DND-41 (cell line): Measurements from ENCODE around the gene CCL3.
"Not testable (repeated sequence)": the region's sequence is repeated elsewhere in the genome, so short reads cannot be mapped to it uniquely, and the experiment has no call there.

Experiments
- ATAC-seq: fragments of 200-7000 bp; cut with Tn5 transposase; 3 replicates; pipeline ENCODE4 v1.9.1; 2021; ENCODE audit warnings: low read depth; ENCODE audit not compliant: insufficient read depth
- DNase-seq: peaks from one replicate; pipeline ENCODE4 v3.0.0-alpha.2; 2020
- H2AFZ ChIP-seq: 2 replicates; pipeline ENCODE4 v1.6.0; 2012; ENCODE audit warnings: low read depth, low read length
- H3K27ac ChIP-seq: 2 replicates; pipeline ENCODE4 v1.5.1; 2012; ENCODE audit warnings: low read length, inconsistent platforms
- H3K27me3 ChIP-seq: fragments of 200-600 bp; sonication (generic); 2 replicates; pipeline ENCODE4 v1.6.0; 2012; ENCODE audit warnings: low read length, mild to moderate bottlenecking, inconsistent platforms; ENCODE audit not compliant: insufficient read depth, poor library complexity
- H3K36me3 ChIP-seq: 2 replicates; pipeline ENCODE4 v1.5.1; 2012; ENCODE audit warnings: low read length, inconsistent platforms; ENCODE audit not compliant: insufficient read depth
- H3K4me1 ChIP-seq: 2 replicates; pipeline ENCODE4 v1.5.1; 2012; ENCODE audit warnings: mild to moderate bottlenecking, low read length; ENCODE audit not compliant: insufficient read depth
- H3K4me2 ChIP-seq: 2 replicates; pipeline ENCODE4 v1.6.0; 2012; ENCODE audit warnings: mild to moderate bottlenecking, moderate library complexity, low read length, inconsistent platforms; ENCODE audit not compliant: insufficient read depth
- H3K4me3 ChIP-seq, 2 experiments: fragments of 200-600 bp in 1 of 2; shearing (Covaris generic) in 1 of 2; 2 replicates each; pipeline ENCODE4 v1.5.1; 2012 to 2016; ENCODE audit warnings: inconsistent platforms in 2 of 2, low read length in 2 of 2, mild to moderate bottlenecking in 2 of 2, low read depth in 1 of 2, moderate library complexity in 1 of 2
- H3K79me2 ChIP-seq: 2 replicates; pipeline ENCODE4 v1.6.0; 2012; ENCODE audit warnings: low read length, inconsistent platforms; ENCODE audit not compliant: insufficient read depth
- H3K9ac ChIP-seq: 2 replicates; pipeline ENCODE4 v1.6.0; 2012; ENCODE audit warnings: low read depth, mild to moderate bottlenecking, inconsistent platforms, low read length, moderate library complexity
- H3K9me3 ChIP-seq: 2 replicates; pipeline ENCODE4 v1.5.1; 2012; ENCODE audit warnings: low read length, moderate library complexity, mild to moderate bottlenecking, inconsistent platforms; ENCODE audit not compliant: insufficient read depth, severe bottlenecking
- H4K20me1 ChIP-seq: 2 replicates; pipeline ENCODE4 v1.6.0; 2012; ENCODE audit warnings: low read length; ENCODE audit not compliant: insufficient read depth
- EZH2 ChIP-seq: IDR thresholded peaks from 3 replicates; pipeline ENCODE4 v1.6.1; 2012; ENCODE audit warnings: borderline replicate concordance, low read depth, mild to moderate bottlenecking, moderate library complexity, low read length, inconsistent platforms; ENCODE audit not compliant: severe bottlenecking
- TF ChIP-seq, protein P1 (sequence below): IDR thresholded peaks from 2 replicates; pipeline ENCODE4 v1.5.1; 2012; ENCODE audit warnings: borderline replicate concordance, low read length, moderate library complexity, mild to moderate bottlenecking; ENCODE audit not compliant: poor library complexity, severe bottlenecking; ENCODE audit errors: extremely low read depth

CCL3 gene

DNA sequence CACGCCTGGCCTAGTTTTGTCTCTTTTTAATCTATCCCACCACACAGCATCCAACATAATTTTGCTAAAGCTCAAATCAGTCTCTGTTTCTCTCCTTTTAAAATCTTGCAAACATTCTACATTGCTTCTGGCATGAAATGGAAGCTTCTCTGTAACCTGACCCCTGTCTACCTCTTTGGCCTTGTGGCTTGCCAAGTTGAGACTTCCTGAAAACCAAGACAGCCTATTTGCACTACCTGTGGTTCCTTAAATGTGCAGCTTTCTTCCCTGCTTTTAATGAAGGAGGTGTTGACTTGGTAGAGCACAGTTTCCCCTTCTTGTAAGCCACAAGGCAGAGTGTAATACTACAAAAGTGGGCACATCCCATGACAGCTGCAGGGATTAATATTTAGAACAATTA is 6.0 kb upstream of the CCL3 start:
- no peak overlapping the region for H3K27ac ChIP-seq
- TF ChIP-seq EZH2: no peak
- TF ChIP-seq, protein P1, sequence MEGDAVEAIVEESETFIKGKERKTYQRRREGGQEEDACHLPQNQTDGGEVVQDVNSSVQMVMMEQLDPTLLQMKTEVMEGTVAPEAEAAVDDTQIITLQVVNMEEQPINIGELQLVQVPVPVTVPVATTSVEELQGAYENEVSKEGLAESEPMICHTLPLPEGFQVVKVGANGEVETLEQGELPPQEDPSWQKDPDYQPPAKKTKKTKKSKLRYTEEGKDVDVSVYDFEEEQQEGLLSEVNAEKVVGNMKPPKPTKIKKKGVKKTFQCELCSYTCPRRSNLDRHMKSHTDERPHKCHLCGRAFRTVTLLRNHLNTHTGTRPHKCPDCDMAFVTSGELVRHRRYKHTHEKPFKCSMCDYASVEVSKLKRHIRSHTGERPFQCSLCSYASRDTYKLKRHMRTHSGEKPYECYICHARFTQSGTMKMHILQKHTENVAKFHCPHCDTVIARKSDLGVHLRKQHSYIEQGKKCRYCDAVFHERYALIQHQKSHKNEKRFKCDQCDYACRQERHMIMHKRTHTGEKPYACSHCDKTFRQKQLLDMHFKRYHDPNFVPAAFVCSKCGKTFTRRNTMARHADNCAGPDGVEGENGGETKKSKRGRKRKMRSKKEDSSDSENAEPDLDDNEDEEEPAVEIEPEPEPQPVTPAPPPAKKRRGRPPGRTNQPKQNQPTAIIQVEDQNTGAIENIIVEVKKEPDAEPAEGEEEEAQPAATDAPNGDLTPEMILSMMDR: no peak
- DNase-seq (no peak), ATAC-seq (no peak)
- H3K9me3 ChIP-seq: no peaks in the 10 kb centered on the region
- H3K9ac ChIP-seq: no peak overlapping the region
- H3K79me2 ChIP-seq: no peaks in the 10 kb centered on the region
- no peaks in the 10 kb centered on the region for H3K27me3 ChIP-seq
- no peaks in the 10 kb centered on the region for H3K4me1 ChIP-seq
- no peak overlapping the region for H2AFZ ChIP-seq
- H3K36me3 ChIP-seq: no peaks in the 10 kb centered on the region
- no peak overlapping the region for H3K4me2 ChIP-seq
- H4K20me1 ChIP-seq: no peaks in the 10 kb centered on the region
- H3K4me3 ChIP-seq: no peak overlapping the region

DNA sequence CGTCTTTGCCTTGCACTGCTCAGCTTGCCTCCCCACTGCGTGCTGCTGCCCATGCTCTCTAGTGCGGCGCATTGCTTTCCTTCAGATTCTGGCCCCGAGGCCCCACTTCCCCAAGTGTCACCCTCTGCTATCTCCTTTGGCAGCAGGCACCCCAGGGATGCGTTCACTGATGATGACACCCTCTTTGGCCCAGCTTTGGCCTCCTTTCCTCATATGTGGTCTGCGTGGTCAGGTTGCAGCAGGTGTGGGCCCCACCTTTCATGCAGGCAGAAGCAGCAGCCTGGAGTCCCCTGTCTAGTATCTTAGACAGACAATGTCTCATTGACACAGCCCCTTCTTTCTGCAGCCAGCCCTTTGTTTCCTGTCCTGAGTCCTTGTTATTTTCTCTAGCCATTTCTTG is 4.8 kb upstream of the CCL3 start:
- Histone ChIP-seq H3K27ac (no peak overlapping the region), H3K27me3 (peaks cover 1% of the 10 kb centered on the region), H2AFZ (no peak overlapping the region), H3K4me3 (no peak overlapping the region), H3K79me2 (no peaks in the 10 kb centered on the region), H3K4me1 (no peaks in the 10 kb centered on the region), H3K36me3 (no peaks in the 10 kb centered on the region), H3K4me2 (no peak overlapping the region), H3K9me3 (no peaks in the 10 kb centered on the region), H3K9ac (no peak overlapping the region), H4K20me1 (no peaks in the 10 kb centered on the region)
- ATAC-seq (peak; percentile 48; the same call in 1 of the 3 replicates), DNase-seq (no peak)
- TF ChIP-seq, protein P1: no peak

DNA sequence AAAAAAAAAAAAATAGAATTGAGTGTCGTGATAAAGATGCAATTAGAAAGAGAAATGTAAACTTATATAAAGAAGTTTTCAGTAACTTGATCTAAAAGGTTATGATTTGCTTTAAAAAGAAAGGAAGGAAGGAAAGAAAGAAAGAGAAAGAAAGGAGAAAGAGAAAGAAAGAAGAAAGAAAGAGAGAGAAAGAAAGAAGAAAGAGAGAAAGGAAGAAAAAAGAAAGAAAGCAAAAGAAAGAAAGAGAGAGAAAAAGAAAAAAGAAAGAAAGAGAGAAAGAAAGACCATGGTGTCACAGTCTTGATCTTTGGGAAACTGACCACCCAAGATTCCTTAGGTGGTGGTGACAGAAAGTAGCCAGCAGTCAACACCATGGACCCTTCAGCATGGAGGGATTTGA is 4.3 kb upstream of the CCL3 start:
- no peak for ATAC-seq

DNA sequence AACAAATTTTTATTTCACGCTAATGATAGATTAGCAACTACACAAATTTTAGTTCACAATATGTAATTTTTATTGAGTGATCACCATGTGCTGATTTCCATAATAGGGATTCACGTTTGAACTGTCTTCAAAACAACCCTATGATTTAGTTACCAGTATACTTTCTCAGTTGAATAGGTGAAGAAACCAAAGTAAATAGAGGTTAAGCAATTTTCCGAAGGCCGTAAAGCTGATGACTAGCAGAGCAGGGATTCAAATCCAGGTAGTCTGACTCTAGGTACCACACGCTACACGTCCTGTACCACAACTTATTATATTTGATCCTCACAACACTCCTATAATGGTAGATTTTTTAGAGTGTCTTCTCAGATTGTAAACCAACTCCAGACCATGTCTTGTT is 2.8 kb upstream of the CCL3 start:
- not testable (repeated sequence) for DNase-seq, H4K20me1 ChIP-seq, H3K9me3 ChIP-seq, H3K4me1 ChIP-seq, H3K4me2 ChIP-seq, H3K4me3 ChIP-seq, H3K27ac ChIP-seq, H2AFZ ChIP-seq, H3K9ac ChIP-seq, H3K79me2 ChIP-seq, H3K27me3 ChIP-seq, ATAC-seq, H3K36me3 ChIP-seq

More for the DNA sequence above, 4.3 kb upstream of the CCL3 start:
- Histone ChIP-seq H2AFZ (no peak overlapping the region), H3K9ac (no peak overlapping the region), H3K4me1 (no peaks in the 10 kb centered on the region), H3K27ac (no peak overlapping the region), H3K36me3 (no peaks in the 10 kb centered on the region), H3K9me3 (no peaks in the 10 kb centered on the region), H3K79me2 (no peaks in the 10 kb centered on the region), H4K20me1 (no peaks in the 10 kb centered on the region), H3K4me2 (no peak overlapping the region), H3K4me3 (no peak overlapping the region), H3K27me3 (peaks cover 3% of the 10 kb centered on the region)
- no peak for TF ChIP-seq EZH2
- TF ChIP-seq, protein P1: no peak
- no peak for DNase-seq
